CMK (cell line): ENCODE data around the gene ARHGAP6.

Experiments
- DNase-seq: peaks from one replicate; pipeline ENCODE4 v3.0.0-alpha.2; 2010; ENCODE audit warnings: low read depth

ARHGAP6 gene

DNA sequence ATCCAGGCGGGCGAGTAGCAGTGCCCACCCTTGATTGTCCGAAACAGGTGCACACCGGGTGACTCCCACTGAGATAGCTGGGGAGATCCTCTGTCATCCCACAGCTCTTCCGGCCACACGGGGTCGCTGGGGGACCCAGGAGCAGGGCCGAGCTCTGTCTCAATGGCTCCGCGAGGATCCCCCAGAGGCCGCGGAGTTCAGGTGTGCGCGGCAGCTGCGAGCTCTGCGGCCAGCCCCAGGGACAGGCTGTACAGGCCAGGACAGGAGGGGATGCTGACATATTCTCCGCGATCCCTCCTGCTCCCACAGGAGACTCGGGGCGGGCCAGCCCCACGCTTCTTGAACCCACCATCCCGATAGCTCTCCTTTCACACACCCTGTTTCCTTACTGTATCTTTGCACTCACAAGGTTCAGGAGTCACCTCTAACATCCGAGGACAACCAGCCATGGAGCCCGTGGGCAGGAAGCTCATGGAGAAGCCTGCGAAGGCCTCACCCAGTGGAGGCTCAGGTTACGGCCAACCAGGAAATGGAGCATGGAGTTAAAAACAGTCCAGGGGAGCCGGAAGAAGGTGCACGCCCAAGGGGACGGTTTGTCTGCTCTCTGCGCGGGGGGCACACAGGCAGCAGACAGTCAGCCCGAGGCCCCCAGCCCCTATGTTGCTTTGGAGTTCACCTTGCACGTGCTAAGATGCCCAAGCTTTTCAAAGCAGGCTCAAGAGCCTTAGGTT lies 450.4 kb downstream of the ARHGAP6 start:
- DNase-seq, result no peak

DNA sequence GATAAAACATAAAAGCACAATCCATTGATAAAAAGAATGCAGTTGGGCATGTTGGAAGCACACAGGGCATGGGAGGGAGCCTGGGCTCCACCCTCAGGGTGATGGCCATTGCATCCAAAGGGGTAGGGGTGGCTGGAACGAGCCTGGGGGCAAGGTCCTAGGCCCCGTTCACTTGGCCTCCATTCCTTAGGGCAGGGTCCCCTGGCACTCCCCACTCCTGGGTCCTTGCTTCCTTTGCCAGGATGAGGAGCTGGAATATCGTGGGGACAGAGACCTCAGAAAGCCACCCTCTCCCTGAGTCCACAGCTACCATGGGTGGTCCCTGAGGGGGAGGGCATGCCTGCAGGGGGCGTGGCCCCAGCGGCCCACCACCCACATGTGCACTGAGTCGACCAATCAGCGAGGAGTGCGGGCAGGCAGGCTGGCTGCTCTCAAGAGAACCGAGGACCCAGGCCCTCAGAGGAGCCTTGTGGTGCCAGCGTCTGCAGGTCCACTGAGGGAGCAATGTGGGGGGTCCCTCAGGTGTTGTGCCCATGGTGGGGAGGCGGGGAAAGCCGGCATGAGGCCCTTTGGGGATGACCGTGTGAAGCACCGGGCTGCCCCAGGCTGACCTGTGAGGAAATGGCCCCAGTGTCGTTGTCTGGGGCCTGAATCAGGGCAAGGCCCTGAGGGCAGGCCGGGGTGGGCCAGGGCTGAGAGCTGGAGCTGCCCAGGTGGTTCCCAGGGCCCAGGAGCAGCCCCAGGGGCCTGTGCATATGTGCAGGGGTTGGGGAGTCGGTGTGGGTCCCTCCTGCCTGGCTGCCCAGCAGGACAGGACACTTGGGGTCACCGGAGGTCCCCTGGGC lies 451.2 kb downstream of the ARHGAP6 start:
- no peak for DNase-seq

DNA sequence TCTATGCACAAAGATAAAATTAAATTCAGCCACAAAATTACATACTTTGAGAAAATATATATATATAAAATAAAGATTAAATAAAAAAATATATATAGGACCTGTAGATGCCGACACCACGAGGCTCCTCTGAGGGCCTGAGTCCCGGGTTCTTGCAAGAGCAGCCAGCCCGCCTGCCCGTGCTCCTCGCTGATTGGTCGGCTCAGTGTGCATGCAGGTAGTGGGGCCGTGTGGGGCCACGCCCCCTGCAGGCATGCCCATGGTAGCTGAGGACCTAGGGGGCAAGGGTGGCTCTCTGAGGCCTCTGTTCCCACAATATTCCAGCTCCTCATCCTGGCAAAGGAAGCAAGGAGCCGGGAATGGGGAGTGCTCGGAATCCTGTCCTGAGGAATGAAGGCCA lies 453.0 kb downstream of the ARHGAP6 start:
- DNase-seq, result no peak

DNA sequence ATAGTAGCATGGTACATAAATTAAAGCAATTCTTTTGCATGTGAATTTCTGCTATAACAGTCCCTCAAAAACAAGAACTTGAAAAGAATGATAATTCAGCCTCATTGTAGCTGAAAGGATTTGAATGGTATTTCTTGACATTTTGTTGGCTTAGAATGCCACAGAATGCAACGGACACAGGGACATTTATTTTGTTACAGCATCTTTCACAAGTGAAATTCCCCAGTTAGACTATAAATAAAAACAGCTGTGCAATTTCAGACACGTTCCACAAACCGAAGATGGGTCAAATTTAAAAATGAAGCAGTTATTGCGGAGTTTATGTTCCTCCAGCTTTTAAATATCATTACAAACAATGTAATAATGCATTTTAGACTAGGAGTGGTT lies 455.3 kb downstream of the ARHGAP6 start:
- DNase-seq, result no peak

DNA sequence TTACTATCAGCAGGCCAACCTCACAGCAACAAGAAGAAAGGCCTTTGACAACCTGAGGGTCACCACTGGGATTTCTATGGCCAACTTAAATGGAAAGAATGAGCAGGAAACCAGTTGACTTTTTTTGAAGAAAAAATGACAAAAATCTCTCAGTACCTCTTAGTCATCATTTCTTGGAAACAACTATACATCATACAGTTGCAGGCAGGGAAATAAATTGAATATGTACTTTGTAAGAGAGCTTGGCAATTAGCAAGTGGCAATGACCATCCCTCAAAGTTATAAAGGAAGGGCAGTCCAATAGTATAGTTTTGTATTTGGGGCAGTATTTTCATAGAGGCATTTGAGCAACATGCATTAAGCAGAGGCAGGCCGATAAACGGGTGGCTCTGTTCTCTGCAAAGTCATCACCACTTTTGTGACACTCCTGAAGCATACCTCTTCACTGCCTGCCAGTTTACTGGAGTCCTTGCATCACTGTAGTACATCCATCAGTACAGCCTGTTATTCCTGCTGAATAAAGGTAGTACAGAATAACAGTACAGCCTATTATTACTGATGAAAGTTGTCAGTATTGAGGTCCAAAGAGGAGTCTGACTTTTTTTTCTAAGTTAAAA lies 455.8 kb downstream of the ARHGAP6 start:
- no peak for DNase-seq

DNA sequence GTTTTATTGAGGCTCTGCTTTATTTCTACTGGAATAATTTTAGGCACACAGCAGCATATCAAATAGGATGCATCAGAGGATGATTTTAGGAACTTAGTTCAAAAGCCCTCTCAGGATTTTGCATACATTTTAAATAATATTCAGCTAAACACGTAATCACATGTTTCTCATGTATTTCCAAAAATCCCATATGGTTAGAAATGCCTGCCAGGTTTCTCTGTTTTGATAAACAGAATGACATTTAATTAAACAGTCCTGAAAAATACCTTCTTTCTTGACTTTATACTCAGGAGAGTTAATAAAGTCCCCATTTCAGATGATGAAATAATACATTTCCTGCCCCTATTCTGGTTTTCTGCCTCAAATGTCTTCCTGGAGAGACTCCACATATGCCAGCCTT lies 459.0 kb downstream of the ARHGAP6 start:
- no peak for DNase-seq

DNA sequence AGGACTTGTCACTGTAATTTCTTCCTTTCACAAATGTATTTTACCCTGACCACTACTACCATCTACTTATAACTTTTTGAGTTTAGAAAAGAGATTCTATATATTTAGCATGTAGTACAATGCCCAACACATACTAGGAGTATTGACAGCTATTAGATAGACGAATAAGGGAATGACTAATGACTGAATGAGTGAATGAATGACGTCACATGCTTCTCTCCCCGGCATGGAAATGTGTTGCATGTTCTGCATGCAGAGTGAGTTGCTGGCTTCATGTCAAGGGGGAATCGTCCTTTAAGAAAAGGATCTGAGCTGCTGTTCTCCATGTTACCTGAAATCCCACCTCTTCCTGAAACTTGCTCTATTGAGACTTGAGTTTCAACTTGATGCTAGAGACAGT lies 459.9 kb downstream of the ARHGAP6 start:
- DNase-seq, result no peak

DNA sequence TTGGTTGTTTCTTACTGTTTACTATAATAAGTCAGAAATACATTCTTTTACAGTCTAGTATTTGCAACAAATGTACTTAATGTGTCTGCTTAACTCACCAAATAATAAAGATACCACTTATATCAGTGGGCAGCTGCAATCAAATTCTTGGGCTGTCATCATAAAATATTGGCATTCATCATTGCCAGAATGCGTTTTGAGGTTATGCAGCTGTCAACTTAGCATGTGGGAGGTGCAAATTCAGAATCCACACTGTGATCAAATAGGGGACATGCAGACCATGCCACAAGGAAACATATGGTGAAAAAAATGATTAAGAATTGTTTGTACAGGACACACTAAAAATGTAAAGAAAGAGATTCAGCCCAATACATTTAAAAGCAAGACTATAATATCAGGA lies 468.0 kb downstream of the ARHGAP6 start:
- DNase-seq, result no peak

DNA sequence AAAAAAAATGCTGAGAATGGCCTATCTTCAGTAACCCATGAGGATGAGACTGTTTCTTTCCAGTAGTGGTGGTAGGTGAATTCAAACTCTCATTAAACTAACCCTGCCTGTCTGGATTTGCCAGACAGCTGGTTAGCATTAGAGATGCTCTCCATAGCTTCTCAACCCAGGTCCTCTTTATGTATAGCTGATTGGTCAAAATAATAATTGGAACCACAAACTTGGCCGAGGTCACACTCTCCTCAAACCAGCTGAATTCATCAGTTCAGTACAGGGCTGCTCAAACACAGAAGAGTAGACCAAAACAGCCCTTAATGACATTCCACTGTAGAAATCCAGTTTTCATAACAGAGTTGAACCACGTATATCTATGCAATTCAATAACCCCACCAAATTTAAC lies 469.2 kb downstream of the ARHGAP6 start:
- DNase-seq, result no peak

DNA sequence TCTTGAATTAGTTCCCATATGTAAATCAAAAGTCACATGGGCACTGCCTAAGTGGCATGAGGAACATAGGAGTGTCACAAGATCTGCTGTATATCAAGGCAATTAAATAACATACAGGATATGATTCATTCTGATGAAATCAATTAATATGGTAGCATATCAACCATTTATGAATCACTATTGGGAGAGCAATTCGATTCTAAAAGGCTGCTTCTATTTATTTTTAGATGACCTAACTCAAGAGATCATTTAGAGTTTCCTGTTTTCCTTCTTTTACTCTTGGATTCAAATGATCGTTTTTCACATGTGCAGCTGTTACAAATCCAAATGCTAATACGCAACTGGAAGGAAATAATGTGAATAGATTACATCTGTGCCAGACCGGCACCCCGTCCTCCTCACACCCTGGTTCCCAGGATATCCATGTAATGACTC lies 472.7 kb downstream of the ARHGAP6 start:
- DNase-seq, result no peak

DNA sequence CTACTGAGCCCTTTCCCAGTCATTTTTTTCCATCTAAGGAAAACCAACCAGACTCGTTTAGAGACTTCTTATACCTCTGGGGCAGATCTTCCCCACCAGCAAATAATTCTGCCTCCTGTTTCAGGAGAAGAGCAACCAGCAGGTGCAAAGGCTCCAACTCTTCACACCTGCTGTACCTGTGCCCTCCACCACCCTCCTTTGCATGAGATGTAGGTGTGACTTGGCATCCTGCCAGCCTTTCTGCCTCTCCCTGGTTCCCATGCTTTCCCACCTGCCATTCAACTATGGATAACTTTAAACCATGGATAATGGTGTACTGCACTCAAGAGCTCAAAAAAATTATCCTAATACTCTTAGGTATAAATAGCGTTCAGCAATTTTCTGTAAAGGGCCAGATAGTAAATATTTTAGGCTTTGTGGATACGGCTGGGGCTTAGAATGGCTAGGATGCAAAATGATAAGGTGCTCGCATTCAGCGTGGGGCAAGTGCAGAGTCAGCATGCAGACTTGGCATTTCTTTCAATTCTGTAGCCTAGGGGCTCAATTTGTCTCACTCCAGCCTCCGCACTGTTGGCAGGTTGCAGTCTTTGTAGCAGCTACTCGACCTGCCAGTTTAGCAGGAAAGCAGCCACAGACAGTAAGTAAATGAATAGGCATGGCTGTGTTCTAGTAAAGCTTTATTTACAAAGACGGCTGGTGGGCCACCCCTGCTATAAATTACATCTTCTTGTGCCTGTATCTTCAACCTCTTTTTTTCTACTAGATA lies 474.8 kb downstream of the ARHGAP6 start:
- DNase-seq, result no peak

DNA sequence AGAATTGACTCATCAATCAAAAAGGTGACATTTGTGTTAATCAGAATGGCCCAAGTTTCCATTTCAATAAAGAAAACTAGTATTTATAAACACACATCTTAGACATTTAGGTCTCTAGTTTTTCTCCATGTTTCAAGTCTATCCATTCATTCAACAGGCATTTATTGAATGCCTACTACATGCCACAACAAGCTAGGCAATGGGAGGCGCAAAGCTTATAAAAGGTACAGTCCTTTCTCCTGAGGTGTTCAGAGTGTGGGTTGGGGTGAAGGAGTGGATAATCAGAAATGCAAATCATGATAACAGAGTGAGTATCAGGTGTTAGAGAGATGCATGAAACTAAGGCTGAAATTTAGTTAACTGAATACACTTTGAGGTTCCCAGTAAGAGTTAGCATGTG lies 476.6 kb downstream of the ARHGAP6 start:
- no peak for DNase-seq

DNA sequence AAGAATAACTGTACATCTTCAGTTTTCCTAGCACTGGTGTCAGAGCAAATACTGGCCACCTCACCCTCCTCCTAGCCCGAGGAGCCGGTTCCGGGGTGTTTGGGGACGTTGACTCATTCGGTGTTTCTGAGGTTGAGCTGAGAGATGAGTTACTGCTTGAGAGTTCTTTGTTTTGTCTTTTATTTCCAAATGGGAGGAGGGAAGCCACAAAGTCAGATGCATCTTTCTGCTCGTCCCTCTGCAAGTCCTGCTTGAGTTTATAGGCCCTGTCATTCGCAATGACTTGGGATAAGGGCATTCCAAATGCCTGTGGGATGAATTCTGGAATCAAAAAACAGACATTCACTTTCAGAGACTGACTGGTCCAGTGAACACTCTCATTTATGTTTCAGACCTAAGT lies 477.1 kb downstream of the ARHGAP6 start:
- DNase-seq, result no peak

DNA sequence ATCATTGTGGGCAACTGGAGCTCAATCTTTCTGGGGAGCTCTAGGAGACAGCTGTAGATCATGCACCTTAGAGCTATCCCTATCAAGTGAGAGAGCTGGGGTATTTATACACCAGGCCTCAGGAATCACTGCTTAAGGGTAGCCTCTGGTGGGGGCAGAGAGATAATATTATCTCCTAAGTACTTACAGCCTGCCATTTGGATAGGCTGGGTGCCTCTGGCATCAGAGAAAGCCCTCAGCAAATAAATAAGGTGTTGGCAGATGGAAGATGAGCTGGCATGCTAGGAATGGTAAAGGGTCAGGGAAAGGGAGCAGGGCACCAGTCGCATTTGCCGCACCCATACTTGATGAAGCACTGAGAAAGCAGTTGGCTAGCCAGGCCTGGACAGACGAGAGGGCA lies 478.7 kb downstream of the ARHGAP6 start:
- DNase-seq, result no peak

DNA sequence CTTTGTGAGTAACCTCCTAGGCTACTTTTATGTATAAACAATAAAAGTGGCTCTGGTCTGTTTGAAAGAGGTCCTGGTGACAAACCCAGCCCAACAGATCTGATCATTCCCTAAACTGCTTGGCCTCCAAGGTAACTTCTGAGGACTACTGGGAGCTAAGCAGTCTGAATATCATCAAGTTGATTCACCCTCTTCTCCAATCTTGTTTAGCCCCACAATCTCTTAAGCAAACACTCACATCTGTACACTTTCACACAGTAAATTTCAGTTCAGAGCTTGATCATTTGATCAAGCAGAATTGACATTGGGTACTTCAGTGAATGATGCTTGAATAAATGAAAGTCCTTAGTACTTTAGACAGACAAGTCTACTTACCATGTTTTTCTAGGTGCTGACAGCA lies 479.9 kb downstream of the ARHGAP6 start:
- no peak for DNase-seq

DNA sequence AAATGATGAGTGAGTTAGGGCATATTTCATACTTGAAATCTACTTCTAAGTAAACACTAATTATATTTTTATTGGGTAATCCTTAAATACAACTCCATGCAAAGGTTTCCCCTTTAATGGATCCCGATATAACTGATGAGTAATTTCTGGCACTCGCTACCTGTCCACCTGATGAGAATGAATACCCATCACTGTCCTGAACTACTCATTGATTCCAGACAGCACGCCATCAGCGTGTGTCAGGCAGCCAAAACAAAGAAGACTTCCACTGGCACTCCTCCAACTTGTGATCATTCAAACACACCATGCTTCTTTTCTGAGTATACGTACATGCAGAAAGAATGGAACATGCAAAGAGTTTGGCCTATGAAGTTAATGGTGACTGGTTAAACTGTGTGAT lies 485.1 kb downstream of the ARHGAP6 start:
- no peak for DNase-seq

DNA sequence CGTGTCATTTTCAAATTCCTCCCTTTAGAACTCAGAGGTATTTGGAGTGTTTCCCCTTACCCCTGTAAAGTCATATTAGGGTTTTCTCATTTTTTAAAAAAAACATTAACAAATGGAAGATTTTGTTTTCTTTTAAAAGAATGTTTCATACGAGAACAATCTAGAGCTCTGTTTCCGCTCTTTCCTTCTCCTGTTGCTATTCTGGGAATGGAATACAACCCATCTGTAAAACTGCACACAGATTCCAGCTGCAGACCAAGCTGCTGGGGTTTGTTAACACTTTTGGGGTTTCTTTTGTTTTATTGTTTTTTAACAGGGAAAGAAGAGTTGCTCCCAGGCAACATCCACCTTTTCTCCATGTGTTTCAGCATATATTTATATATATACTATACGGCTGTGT lies 493.3 kb downstream of the ARHGAP6 start:
- no peak for DNase-seq

DNA sequence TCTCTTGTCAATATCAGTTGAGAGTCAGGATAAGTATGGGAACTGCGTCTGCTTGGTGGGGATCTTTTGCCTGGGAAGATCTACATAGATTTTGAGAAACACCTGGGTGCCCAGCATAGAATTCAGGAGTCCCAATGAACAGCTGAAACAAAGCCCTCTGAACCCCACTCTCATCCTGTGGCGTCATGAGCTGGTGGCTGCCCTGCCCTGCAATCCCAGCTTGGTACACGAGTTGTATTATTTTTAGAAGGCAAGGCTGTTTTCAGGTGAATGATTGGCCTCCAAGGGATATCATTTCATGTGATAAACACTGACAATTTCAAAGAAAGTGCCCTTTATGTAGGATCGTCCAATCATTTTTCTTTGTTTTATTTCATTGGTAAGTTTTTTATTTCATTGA lies 493.8 kb downstream of the ARHGAP6 start:
- no peak for DNase-seq

DNA sequence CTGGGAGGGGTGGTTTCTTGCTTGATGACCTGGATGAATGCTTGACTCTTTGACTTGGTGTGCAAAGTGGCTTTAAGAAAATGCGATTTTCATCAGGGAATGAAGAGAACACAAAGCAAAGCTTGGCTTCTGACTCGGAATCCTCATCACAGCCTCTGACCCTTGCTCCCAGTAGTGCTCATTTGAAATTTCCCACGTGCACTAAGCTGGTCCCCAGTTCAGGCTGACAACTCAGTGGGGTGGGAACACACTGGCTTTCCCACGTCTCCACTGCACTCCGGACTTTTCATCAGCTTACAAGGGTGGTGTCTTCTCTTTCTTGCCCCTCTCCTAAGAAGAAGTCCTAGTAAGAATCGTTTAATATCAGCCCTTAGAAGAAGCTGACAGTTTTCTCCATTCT lies 501.3 kb downstream of the ARHGAP6 start:
- no peak for DNase-seq

DNA sequence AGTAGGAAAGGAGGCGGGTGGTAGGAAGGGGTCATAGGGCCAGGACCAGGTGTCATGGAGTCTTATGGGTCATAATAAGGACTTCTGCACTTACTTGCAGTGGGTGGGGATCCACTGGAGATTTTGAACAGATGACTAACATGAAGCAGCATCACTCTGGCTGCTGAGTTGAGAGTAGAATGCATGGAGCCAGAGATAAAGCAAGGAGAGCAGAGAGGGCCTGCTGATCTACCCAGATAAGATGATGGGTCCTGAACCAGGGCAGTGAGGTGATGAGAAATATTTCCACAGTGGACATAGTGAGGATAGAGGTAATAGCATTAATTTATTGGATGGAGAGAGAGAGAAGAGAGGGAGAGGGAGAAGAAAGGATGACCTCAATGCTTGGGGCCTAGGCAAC lies 506.6 kb downstream of the ARHGAP6 start:
- no peak for DNase-seq

DNA sequence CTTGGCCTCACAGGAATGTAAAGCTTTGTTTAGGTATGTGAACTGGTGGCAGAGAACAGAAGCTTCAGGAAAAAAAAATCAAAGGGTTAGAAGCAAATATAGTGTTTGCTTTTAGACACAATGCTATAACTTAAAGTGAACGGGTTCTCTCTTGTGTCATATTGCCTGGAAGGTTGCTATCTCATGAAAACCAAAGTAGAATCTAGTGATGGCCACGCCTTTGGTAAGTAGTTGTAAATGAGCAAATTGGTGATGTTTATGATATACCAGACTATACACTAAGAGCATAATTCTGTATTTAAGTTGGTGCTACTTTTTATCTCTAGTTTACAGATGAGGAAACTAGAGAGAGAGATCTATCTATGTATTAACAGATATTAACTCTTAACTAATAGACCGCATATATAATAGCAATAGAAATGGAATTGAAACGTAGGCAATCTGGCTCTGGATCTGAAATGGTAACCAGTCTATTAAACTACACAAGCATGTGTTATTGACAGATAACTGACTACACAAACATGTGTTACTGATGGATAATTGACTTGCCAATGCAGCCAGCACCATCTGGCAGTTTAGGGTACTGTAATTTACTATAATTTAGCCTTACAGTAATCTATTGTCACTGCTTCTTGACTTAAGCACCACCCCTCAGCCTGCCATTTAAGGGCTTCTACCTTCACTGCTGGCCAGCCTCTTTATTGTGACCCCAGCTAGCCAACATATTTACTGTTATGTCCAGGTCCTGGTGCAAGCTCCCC lies 513.7 kb downstream of the ARHGAP6 start:
- no peak for DNase-seq

DNA sequence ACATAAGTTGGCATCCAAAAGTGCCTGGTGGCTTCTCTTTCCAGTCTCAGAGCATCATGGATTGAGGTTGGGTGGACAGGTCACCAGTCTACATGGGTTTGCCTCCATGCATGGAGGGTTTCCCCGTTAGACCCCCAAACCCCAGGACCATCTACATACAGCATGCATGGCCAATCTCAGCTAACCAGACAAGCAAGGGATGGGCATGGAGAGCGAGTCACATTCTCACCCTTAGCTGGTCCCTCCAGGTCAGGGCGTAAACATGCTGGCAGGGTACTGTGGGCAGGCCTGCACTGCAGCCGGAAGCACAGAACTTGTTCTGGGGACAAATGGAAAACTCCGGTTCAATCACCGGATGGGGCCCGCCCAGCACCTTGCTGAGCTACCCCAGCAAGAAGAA lies 517.3 kb downstream of the ARHGAP6 start:
- no peak for DNase-seq
